NCI-H524 treated with DMSO at 0.1 percent for 48 hours (cell line): ENCODE data around the gene ARAP1.

Source experiments
- DNase-seq: peaks from one replicate; lab custom pipeline; 2025; lab: John Stamatoyannopoulos, UW

ARAP1 gene

DNA sequence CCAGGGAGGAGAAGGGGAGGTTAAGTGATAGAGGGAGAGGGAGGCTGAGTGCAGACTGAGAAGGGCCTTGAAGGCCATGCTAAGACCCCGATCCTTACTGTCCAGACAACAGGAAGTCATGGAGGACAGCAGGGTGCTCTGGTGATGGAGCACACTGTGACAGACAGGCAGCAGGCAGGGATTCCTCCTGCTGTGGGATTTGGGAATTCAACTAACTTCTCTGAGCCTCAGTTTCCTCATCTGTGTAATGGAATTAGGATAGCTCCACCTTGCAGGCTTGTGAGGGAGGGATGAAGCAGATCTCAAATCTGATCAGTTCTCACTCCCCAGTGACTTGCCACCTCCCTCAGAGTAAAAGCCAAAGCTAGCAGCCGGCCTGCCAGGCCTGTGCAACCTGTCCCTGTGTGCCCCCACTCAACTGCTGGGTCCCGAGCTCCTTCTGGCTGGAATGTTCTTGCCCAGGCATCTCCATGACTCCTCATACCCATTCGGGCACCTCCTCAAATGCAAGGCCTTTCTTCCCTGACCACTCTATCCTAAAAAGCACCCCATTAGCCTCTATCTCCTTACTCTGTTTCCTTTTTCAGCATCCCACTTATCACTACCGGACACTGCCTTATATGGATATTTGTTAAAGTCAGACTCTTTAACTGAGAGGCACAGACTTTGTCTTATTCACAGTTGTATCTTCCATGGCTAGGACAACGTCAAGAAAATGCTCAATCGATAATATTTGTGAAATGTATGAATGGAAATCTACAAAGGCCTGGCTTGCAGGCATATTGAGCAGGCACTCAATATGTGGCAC, 9.5 kb downstream of the ARAP1 start:
- DNase-seq: no peak

- no peak for DNase-seq
Measured at GRCh38 chr11:72741849-72742512, 10.2 kb downstream of the ARAP1 start.

- DNase-seq: no peak
Measured at GRCh38 chr11:72741429-72741833, 10.8 kb downstream of the ARAP1 start.

- DNase-seq: no peak
Measured at GRCh38 chr11:72740562-72741428, 11.4 kb downstream of the ARAP1 start.

DNA sequence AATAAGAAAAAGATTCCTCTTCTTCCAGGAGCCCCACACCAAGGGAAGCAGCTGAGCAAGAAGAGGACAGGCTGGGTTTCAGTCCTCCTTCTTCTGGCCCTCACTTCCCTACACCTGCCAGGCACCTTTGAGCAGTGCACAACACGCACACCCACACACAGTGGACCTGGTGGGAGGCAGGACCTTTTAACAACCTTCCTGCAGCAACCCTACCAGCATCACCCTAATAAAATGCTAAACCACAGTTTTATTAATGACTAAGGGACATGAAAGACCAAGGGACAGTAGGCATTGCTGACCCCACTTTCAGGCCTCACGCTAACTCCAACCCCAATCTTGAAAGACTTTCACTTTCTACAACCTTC, 12.2 kb downstream of the ARAP1 start:
- no peak for DNase-seq

DNA sequence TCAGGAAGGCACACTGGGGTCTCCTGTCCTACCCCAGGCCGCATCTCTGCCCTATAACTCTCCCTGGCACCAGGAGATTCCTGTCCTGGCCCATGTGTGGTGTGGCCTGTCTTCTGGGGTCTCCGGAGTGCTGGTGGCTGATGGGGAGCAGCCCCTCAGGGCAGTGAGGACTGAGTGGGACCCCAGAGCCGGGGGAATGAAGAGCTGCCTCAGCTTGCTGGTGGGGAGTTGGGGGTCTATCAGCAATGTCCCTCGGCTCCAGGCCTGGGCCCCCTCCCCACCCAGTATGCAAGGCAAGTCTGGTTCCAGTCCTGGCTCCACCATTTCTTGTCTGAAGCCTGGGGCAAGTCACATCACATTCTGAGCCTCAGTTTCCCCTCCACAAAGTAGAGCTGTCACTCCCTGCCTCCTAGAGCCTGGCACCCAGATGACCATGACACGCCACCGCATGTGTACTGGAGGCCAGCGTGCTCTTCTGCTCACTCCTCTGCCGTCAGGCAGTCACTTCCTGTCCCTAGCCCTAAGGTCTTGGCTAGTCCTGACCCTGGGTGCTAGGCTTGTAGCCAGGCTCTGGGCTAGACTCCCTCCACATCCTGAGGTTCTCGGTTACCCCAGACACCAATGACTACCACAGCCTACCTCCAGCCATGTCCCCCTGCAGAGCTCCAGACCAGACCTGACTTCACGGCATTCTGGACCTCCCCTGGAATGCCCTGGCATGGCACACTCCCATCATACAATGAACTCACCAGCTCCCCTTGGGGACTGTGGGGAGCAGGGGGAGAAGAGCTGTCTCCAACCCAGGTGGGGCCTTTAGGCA, 12.8 kb downstream of the ARAP1 start:
- DNase-seq: no peak

- DNase-seq: no peak
Measured at GRCh38 chr11:72738199-72739141, 13.7 kb downstream of the ARAP1 start.

DNA sequence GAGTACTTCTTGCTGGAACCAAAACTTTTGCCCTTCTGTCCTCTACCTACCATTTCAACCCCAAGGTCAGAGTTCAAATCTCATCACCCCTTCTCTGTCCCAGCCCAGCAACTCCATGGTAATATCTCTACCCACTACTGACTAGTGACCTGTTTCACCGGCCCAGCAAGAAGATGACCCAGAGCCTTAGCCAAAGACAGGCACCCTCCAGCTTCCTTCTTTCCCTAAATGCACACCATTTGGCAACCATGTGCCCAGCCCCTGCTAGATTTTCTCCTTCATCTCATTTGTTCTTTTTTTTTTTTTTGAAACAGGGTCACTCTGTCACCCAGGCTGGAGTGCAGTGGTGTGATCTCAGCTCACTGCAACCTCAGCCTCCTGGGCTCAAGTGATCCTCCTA, 14.9 kb downstream of the ARAP1 start:
- no peak for DNase-seq

DNA sequence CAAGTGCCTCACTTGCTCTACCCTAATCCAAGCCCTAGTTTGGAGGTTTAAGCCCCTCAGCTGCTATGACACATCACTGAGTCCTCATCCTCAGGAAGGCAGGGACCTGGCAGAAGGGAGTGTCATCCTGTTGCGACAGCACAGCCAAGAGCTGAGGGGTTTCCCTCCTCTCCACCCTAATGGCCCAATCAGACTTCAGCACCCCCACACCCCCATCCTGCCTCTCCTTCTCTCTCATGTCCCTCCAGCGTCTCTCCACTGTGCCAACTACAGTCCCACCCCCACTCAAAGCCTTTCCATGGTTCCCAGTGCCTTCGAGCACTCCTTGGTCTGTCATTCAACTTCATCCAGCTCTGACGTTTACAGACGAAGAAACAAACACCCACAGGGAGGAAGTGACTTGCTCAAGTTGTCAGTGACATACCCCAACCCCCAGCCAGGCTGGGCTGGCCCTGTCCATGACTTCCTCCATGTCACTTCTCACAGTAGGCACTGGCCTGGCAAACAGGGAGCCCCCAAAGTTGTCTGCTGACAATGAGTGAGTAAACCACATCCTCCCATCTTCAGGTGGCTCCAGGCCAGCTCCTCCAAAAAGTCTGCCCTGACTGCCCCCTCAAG, 15.6 kb downstream of the ARAP1 start:
- DNase-seq: no peak

DNA sequence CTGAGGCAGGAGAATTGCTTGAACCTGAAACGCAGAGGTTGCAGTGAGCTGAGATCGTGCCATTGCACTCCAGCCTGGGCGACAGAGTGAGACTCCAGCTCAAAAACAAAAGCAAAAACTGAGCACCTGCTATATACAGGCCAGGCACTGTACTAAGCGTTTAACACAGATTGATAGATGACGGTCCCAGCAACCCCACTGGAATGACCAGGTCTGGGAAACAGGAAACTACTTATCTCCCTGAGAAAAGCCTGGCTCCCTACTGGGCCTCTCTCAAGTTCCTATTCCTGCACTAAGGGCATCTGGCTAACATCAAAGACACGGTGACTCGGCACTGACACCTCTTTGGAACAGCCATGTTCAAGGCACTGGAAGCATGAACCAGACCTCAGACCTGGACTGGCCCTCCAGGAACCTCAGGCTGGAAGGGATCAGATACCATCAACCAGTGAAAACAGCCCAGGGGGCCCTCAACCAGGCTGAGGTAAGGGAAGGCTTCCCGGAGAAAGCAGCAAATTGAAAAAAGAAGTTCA, 16.6 kb downstream of the ARAP1 start:
- no peak for DNase-seq

DNA sequence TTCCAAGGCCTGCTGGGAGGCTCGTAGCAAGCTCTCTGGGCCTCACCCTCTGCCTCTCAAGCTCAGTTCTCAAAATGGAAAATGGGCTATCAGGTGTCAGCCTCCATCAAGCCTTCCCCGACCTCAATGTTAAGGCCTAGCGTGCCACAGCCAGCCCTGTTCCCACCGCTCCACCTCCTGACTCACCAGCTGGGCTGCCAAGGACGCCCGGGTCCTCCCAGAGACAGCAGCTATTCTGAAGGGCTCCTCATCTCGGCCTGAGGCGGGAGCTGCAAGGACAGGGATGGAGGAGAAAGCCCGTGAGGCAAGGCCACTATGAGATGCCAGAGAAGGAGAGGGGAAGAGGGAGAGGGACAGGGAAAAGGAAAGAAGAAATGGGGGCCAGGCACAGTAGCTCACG, 19.9 kb downstream of the ARAP1 start:
- DNase-seq: no peak

GRCh38 chr11:72730737-72731136, 21.5 kb downstream of the ARAP1 start:
- no peak for DNase-seq

GRCh38 chr11:72730243-72730642, 22.0 kb downstream of the ARAP1 start:
- no peak for DNase-seq

- no peak for DNase-seq
Measured at GRCh38 chr11:72727521-72727920, 24.7 kb downstream of the ARAP1 start.

DNA sequence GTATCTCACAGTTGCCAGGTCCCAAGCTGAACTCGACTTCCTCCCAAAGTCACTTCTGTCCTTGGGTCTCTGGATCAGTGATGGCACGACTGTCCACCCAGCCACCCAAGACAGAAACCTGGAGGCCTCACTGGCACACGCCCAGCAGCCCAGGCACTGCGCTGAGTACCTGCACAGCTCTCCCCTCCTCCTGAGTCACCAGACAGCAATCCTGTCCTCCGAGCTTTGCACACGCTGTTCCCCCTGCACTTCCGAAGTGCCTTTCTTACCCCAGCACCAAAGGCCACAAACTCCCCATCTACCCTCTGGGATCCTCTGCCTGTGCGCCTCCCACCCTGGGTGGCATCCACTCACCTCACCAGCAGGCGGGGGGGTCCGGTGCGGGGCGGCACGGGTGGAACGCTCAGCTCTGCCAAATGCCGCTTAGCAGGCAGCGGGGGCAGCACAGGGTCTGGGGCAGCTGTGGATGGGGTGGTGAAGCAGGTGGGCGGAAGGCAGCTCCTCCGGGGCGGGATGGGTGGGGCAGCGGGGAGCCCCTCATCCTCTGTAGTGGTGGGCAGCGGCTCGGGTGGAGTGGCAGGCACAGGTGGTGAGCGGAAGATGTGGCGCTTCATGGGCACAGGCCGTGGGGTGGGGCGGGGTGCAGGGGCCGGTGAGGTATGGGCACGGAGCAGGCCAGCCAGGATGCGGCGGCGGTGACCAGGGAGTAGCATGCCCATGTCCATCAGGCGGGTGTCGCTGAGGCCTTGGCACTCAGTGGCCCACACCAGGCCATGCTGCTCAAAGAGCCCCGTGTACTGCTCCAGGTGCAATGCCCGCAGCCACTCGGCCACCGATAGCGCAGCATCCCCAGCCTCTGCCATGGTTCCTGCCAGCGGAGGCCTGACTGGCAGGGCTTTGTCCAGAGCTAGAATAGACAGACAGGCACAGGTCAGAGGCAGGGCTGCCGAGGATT, 25.7 kb downstream of the ARAP1 start:
- no peak for DNase-seq

DNA sequence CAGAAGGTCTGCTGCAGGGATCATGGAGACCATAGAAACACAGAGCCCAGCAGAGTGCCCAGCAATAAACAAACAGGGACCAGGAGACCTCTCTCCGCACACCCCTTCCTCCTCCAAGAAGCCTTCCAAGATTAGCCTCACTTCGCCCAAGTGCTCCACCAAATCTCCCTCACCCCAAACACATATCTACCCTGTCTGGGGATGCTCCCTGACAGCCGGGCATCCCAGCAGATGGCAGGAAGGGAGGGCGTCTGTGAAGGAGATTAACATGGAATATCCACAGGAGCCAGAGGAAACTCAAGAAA, 26.5 kb downstream of the ARAP1 start:
- DNase-seq: no peak

GRCh38 chr11:72724851-72725723, 27.1 kb downstream of the ARAP1 start:
- peak; percentile 36 for DNase-seq

- DNase-seq: no peak
Measured at GRCh38 chr11:72724021-72724551, 28.1 kb downstream of the ARAP1 start.
